ENCODE data around the gene TFDP2.

TFDP2 gene

DNA sequence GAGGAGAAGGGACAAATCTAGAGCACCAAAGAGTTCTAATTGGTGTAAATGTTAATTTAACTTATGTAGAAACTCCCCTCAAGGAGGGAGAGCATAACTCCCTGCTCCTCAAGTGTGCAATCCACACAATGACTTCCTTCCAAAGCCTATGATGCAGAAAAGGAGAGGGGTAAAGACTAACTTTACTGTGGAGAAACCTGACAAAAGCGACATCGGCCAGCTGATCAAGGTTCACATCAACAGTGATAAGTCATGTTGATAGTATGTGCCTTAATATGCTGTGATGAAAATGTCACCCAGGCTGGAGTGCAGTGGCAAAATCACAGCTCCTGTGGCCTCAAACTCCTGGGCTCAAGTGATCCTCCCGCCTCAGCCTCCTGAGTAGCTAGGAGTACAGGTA, 76.5 kb downstream of the TFDP2 start:
- DNase-seq (ENCODE audit: low spot score): no peak

DNA sequence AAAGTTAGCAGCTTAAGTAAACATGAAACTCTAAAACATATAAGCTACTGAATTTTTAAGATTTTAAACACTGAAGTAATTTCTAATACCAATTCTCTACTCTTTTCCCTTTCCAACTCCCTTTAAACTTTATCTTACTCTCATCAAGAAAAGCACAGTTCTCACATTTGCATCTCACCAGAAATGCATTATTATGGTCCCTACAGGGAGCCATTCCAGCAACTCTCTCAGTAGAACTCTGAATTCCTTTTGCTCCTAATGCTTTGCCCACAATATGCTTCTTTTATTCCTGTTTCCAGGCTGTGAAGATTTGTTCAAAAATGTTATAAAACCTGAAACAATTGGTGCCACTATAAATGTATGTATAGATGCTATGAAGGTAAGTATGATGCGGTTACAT, 83.4 kb downstream of the TFDP2 start:
- DNase-seq (ENCODE audit: low spot score): no peak

DNA sequence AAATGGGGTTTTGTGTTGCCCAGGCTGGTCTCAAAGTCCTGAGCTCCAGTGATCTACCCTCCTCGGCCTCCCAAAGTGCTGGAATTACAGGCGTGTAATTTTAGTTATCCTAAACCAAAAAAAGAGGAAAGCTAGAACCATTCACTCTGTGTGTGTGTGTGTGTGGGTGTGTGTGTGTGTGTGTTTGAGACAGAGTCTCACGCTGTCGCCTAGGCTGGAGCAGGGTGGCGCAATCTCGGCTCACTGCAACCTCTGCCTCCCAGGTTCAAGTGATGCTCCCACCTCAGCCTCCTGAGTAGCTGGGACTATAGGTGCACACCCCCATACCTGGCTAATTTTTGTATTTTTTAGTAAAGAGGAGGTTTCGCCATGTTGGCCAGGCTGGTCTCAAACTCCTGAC, 84.0 kb downstream of the TFDP2 start:
- no peak for DNase-seq (ENCODE audit: low spot score)

DNA sequence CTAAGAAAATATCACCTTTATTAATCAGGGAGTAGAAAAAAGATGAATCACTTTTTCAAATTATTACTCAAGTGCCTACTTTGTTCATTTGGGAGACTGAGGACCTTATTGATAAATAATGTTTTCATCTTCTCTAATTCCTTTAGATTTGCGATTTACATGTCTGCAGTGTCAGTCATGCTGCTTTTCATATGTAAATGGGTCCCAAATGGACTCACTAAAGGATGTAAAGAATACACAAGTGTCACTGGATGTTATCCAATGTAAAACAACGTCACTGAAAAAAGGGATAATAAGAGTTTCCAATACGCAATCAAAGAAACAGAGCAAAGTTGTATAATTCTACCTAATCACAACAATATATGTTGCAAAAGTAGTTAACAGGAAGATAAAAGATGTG, 84.9 kb downstream of the TFDP2 start:
- DNase-seq (ENCODE audit: low spot score): no peak

DNA sequence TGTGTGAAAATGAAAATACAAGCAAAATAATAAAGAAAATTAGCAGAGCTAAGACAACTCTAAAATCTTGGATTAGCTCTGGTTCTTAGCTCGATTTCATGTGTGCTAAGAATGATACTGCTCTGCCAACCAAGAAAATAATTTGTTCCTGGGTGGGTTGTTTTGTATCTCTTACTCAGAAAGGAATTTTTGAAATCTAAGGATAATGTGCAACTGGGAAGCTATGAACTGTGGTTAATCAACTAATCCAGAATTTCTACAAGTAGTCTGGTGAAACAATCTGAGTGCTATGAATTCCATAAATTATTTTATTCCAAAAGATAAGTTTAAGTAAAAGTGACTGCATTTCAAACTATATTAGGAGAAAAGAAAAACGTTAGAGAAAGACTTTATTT, 92.0 kb downstream of the TFDP2 start:
- DNase-seq (ENCODE audit: low spot score): no peak

DNA sequence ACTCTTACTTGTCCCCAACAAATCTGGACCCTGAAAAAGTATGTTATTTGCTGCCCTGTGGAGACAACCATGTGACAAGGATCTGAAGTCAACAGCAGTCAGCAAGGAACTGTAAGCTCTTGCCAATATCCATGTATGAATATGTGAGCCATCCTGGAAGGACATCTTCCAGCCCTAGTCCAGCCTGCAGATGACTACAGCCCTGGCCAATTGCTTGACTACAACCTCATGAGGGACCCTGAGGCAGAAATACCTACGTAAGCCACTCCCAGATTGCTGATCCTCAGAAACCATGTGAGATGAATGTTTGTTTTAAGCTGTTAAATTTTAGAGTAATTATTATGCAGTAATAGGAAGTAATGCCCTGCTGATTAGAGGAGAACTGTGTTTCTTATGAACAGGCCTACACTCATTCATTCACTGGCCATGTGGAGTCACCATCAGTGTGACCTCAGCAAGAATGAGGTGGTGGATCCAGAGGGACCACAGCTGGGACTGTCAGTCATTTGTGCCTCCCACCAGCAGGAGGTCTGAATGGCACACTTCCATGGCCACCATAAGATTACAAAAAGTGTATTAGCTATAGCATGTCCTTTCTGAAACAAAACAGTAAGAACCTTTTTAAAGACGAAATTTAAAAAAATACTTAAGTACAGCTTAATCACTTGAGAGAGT, 92.6 kb downstream of the TFDP2 start:
- DNase-seq (ENCODE audit: low spot score): no peak

DNA sequence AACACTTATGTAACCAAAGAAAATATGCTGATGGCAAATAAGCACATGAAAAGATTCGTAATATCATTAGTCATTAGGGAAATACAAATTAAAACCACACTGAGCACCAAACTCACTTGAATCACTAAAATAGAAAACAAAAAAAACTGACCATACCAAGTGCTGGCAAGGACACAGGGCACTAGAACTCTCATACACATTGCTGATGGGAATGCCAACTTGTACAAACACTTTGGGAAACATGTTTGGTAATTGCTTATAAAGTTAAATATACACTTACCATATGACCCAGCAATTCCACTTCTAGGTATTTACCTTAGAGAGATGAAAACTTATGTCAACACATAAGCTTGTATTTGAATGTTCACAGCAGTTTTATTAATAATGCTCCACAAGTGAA, 95.5 kb downstream of the TFDP2 start:
- DNase-seq (ENCODE audit: low spot score): no peak

DNA sequence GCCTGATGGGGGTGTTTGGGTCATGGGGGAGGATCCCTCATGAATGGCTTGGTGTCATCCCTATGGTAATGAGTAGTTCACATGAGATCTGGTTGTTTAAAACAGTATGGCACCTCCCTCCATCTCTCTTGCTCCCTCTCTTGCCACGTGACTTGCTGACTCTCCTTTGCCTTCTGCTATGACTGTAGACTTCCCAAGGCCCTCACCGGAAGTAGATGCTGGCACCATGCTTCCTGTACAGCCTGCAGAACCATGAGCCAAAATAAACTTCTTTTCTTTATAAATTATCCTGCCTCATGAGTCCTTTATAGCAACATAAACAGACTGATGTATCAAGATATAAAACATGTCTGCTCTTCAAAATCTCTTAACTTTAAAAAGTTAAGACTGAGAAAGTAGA, 96.1 kb downstream of the TFDP2 start:
- DNase-seq (ENCODE audit: low spot score): no peak

DNA sequence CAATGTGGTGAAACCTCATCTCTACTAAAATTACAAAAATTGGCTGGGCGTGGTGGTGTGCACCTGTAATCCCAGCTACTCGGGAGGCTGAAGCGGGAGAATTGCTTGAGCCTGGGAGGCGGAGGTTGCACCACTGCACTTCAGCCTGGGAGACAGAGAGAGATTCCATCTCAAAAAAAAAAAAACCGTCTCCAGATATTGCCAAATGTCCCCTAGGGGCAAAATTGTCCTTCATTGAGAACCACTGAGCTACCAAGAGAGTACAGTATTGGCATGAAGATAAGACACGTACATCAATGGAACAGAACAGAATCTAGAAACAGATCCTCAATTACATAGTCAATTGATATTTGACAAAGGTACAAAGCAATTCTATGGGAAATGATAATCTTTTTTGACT, 98.0 kb downstream of the TFDP2 start:
- no peak for DNase-seq (ENCODE audit: low spot score)

DNA sequence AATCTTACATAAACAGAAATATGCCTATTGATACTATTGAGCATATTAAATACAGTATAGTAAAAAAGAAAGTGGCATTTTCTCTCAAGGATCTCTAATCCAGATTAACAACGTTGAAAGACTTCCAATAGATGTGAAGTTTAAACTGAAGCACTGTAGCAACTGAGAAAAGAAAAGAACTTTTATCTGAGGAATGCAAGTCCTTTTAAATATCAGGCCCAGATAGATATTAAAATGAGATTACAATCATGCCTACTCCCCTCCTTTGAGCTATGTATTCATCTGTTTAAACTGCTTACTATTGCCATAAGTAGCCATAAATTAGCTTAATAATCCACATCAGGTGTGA, 102.3 kb downstream of the TFDP2 start:
- DNase-seq (ENCODE audit: low spot score): no peak

DNA sequence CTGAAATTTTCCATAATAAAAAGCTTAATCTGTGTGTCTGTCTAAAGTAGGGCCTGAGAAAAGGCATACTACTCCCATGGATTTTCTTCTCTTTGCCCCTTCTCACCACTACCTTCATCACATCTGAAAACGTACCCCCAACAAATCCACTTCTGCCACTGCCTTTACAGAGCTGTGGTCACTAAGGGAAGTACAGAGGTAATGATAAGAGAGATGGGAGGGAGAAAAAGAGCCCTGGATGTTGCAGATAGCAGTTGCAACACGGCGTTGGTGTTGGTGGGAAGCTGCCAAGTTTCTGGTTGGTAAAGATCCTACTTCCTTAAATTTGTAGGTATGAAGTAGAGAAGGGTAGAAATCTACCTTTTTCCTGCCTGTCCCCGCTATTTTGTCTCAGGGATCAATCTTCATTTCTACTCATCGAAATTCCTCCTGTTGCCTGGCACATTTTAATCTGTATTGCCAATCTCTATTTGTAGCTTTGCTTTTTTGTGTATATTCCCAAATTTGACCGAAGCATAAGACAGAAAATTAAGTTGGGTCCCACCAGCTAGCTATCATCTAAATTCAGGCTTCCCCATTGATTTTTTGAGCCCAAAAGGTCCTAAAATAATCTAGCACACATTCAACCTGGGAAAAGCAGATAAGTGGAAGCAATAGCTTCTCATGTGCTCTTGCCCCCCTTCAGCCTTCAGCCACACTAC, 102.9 kb downstream of the TFDP2 start:
- no peak for DNase-seq (ENCODE audit: low spot score)

DNA sequence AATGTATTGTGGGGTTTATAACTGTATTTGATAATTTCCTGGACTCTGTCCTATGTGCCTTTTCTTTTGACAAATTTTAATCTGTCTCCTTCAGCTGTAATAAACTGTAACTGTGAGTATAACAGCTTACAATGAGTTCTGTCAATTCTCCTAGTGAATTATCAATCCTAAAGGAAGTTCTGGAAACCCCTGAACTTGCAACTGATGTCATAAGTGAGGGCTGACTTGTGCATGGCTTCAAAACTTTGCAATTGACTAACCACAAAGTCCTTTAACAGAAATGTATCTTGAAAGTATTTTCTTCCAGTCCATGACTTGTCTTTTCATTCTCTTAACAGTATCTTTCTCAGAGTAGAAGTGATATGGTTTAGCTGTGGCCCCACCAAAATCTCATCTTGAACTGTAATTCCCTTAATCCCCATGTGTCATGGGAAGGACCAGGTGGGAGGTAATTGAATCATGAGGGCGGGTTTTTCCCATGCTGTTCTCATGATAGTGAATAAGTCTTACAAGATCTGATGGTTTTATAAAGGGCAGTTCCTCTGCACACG, 108.3 kb downstream of the TFDP2 start:
- DNase-seq (ENCODE audit: low spot score): no peak

DNA sequence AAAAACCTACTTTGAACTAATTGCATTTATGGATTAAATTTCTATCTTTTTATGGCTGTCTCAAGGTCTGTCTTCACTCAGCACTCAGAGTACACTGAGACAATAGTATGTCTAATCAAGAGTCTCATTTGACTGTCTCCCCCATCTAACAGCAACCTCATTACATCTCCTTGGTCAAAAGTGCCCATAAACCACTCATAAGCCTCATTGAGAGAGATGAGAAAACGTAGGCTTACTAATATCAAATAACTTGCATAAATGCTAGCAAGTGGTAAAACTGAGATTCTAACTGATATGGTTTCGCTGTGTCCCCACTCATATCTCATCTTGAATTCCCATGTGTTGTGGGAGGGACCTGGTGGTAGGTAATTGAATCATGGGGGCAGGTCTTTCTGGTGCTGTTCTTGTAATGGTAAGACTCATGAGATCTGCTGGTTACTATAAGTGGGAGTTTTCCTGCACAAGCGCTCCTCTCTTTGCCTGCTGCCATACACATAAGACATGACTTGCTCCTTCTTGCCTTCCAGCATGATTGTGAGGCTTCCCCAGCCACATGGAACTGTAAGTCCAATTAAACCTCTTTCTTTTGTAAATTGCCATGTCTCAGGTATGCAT, 113.9 kb downstream of the TFDP2 start:
- no peak for DNase-seq (ENCODE audit: low spot score)

DNA sequence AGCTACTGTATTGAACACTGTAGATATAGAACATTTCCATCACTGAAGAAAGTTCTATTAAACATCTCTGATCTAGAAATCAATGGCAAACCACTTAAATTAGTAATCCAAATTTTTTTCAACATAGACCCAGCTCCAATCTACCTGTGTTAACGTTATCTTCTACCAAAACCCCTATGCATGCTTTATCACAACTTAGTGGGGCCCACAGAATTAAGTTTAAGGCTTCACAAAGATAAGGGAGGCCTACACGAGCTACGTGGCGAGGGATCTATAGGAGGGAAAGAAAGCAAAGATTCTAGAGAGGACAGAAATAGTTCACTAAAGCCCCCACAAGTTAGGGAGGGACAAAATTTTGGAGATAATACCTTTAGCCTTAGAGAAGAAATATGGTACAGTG, 116.1 kb downstream of the TFDP2 start:
- DNase-seq (ENCODE audit: low spot score): no peak

DNA sequence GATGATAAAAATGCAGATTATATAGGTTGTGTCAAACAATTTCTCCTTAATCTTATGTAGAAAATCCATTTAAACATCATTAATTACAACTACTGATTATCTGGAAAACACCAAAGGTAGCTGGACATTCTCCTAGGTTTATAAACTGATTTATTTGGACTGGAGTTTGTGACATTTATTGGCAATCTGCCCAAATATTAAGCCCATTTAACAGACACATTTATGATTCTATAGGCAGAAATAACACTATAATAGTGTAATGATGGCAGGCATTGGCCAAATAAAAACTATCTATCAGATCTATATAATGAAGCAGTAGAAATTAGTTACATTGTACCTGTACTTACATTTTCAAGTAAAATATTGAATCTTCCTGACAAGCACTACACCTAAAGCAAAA, 117.8 kb downstream of the TFDP2 start:
- DNase-seq (ENCODE audit: low spot score): no peak

DNA sequence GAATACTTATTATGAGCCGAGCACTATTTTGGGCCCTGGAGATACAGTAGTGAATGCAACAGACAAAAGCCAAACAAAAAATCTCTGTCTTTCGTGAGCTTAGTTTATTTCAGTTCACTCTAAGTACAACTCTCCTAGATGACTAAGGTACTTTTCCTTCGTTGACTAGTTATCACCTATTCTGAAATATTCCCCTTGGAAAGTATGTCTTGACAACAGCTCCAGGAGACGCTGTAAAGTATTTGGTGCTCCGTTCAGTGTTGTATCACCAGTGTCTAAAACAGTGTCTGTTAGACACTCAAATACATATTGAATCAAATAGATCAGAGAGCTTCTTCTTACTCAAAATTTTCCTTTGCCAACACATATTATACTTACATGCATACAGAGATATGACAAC, 119.6 kb downstream of the TFDP2 start:
- no peak for DNase-seq (ENCODE audit: low spot score)

DNA sequence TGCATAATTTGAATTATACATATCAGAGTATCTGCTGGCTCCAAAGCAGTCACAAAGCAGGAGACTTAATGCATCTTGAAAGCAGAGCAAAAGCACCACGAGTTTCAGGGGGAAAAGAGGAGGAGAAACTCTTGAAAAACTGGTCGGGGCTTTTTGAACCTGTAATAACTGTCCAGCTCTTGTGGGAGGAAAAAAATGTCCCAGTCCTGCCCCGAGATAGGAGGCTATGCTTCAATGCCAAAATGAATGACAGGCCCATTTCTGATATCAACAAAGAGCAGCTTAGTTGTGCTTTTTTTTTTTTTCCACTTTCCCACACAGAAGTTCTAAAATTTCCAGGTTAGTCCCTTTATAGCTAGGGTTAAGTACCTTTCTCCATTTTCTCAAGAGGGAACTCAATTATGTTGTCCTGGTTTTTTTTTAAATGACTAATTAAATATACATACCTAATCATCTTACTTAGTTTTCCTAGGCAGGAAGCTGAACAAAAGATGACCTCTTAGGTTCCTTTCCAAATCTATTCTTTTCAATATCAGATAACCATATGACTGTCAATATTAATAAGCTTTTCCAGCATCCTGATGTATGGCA, 120.2 kb downstream of the TFDP2 start:
- DNase-seq (ENCODE audit: low spot score): no peak

DNA sequence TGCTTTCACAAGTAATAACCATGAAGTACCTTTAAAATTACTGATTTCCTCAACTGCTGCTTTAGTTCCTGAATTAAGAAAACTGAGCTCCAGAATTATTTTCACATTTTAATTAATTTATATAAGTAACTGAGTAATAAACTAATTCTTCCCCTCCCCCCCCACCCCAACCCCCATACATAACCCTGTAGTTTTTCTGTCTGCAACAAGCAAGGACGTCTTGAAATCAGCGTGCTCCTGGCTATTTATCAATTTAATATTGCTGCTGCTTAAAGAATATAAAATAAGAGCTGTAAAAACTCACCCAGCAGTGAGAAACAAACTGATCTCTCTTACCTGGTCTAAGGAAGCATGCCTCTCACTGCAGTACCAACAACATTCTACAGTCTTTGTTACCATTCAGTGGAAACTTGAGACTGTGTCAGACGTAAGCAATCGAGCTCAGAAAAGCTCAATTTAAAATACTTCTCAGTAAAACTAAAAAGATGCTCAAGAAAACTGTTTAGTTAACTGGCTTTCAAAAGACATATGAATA, 121.0 kb downstream of the TFDP2 start:
- no peak for DNase-seq (ENCODE audit: low spot score)

DNA sequence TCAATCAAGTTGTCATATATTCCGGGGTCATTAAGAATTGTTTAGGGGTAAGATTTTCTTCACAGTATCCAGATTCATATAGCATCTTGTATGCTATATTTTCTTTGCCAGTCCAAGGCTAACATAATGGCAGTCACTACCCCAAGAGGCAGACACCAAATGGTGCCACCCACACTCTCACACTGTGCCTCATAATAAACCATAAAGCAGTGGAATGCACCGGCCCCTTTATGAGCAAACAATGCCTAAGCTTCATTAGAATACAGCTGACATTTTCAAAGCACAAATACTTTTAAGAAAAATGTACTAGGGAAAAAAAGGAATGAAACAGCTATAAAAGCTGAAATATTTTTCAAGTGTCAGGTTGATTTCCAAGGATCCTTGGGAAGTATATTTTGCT, 121.6 kb downstream of the TFDP2 start:
- DNase-seq (ENCODE audit: low spot score): no peak

DNA sequence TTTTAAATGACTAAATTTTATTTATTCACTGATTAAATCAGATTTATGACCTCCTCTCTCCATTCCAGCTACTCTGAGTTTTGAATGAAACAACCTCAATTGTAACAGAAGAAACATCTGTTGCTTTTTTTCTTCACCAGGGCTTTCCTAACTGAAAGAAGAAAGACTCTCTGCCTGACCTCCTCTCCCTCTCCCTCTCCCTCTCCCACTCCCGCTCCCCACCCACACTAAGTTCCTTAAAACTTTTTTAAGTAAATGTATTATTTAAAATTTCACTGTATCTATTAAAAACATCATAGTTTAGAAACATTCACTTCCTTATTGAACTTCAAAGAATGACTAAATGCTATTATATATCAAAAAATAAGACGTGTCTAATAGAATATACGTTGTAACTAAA, 122.0 kb downstream of the TFDP2 start:
- DNase-seq (ENCODE audit: low spot score): no peak

DNA sequence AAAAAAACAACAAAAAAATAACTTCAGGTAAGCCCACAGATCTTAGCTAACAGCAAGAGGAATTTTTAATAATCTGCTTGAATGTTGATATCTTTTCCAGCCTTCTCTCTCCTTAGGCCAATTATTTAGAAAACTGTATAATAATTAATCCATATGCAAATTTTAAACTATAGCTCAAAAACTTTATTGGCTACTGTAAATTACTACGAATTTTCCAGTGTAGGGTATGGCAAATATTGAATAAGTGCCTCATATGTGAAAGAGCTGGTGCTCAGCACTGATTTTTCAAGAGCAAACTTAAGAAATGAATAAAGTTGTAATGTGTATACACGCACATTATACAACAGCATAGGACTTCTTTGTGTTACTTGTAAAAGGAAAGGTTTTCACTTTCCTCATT, 123.0 kb downstream of the TFDP2 start:
- DNase-seq (ENCODE audit: low spot score): no peak

DNA sequence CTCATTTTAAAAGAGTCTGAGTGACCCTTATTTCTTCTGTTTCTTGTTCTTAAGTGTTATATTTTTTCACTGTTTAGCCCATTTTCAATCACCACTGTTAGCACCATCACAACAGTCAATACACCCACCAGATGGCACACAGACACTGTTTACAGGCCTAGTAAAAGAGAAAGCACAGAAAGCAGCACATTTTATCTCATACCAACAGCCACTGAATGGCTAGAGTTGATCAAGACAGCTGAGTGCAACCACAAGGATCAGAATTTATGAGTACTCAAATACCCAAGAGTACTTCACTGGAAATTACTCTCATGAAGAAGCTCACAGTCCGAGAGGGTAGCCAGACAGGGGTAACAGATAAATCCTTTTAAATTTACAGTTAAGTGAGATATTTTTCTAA, 127.0 kb downstream of the TFDP2 start:
- DNase-seq (ENCODE audit: low spot score): no peak

DNA sequence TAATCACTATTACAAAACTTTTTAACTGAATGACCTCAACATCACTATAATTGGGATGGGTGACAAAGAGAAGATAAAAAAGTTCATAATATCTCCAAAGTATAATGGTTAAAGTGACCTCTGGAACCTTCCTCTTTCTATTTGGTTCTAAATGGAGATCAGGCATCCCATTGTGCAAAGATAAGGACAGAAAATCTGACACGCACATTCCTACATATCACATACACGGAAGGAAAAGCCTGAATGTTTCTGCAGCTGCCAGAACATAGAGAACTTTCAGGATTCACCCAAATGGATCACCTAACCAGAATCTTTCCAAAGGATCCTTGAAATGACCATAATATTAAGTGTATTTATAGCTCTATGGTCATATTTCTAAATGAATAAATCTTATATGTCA, 128.2 kb downstream of the TFDP2 start:
- no peak for DNase-seq (ENCODE audit: low spot score)
